DMS 273 (cell line): Measurements from ENCODE around the gene SV2B.

Source experiments
- DNase-seq: peaks from one replicate; lab custom pipeline; 2025; ENCODE audit not compliant: unreplicated experiment; lab: John Stamatoyannopoulos, UW

SV2B gene

DNA sequence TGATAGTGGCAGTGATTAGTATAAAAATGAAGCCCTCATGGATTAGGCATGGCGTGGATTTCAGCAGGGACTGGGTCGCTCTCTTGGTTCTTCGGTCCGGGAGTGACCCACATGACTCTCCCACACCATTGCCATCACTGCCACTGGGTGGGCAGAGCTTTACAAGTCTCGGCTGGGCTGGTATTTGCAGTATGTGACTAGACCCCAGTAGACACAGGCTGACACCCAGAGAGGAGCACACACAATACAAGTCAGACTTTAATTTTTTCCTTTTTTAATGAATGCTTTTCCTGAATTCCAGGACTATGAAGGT is 1.5 kb downstream of the SV2B start:
- DNase-seq = no peak

DNA sequence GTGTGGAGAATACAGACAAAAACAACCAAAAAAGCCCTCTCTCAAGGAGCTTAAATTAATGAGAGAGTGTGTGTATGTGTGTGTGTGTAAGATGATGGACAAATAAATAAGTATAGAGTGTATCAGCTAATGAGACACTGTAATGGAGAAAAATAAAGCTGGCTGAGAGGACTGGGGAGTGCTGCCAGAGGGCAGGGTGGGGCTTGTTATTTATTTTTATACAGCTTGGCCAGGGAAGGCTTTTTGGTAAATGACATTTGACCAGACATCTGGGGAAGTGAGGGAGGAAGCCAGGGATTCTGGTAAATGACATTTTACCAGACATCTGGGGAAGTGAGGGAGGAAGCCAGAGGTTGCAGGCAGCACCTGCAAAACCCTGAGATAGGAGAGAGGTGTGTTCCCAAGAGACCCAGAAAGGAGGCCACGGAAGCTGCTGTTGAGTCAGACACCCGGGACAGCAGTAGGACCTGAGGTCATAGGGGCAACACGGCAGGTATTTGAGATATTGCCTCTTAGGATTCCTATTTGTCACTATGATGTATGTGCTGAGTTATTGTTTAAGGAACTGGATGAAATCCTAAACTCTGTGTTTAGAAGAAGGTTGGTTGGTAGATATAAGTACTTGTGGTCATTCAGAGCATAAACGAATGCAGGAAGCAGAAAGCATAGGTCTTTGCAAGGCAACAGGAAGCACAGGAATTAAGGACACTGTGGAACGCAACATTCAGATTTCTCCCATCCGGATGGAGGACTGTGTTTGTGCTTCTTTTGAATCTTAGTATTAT is 2.7 kb downstream of the SV2B start:
- DNase-seq = no peak

DNA sequence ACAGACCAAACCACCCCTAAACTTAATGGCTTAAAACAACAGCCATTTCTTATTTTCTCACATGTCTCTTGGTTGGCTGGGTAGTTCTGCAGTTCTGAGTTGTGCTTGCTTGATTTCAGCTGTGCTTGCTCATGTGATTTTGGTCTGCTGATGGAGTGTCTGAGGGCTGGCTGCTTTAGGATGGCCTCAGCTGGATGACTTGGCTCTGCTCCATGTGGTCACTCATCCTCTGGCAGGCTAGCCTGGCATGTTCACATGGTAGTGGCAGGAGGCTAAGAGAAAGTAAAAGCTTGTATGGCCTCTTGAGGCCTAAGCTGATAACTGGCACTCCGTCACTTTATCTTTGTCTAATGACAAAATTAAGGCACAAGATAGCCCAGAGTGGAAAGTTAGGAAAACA is 4.1 kb downstream of the SV2B start:
- DNase-seq = no peak

DNA sequence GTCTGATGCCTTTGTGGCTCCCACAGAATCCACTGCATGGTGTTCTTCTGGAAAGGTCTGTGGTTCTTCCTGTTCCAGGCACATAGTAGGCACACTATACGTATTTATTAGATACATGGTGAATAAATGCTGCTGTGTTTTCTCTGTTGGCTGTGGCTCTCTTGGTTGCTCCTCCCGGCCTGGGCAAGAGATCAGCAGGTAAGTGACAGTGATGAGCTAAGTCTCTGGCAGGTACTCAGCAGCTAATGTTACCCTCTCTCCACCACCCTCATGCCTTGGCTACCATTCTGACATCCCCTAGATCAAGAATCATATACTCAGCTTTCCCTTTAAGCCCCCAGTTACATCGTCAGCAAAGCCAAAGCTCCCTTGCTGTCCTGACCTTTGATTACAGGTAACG is 8.4 kb downstream of the SV2B start:
- DNase-seq = no peak

DNA sequence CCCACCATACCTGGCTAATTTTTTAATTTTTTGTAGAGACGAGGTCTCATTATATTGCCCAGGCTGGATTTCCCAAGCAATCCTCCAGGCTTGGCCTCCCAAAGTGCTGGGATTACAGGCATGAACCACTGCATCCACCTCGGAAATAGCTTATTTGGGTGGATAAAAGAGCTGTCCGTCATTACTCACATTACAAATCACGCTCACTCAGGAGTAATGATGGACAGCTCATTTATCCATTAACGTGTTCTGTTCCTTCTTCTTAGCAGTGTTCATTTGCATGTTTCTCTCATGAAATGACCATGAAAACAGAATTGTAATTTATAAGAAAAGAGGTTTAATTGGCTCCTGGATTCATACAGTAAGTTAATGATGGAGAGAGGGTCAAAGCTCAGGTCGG is 9.8 kb downstream of the SV2B start:
- DNase-seq = no peak

DNA sequence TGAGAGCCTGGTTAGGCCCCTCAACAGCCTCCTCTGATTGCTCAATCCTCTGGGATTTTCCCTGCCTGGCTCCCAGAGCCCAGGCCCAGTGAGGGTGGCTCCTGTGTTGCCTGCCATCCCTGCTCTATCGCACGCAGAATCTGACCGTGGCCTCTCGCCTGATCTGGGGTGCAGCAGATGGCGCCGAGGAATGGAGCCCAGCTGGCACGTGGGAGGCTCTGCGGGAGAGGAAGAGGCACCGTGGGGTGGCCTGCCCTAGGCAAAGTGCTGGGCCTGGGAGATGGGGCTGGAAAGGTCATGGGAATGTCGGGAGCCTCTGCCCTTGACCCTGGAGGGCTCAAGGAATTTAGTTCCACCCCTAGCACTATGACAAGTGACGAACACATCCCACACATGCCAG is 10.3 kb downstream of the SV2B start:
- DNase-seq = peak; percentile 78

DNA sequence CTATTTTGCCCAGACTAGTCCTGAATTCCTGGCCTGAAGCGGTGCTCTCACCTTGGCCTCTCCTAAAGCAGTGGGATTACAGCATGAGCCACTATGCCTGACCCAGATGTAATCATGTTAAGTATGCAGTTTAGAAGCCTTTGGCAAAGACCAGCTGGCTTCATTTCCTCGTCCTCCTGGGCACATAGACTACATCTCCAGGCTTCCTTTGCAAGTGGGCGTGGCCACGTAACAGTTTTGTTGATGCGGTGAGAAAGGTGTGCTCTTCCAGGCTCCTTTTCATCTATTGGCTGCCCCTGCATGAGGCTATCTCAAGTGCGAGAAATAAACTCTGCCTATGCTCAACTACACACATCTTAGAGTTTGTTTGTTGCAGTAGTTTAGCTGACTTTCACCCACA is 13.0 kb downstream of the SV2B start:
- DNase-seq = peak; percentile 40

DNA sequence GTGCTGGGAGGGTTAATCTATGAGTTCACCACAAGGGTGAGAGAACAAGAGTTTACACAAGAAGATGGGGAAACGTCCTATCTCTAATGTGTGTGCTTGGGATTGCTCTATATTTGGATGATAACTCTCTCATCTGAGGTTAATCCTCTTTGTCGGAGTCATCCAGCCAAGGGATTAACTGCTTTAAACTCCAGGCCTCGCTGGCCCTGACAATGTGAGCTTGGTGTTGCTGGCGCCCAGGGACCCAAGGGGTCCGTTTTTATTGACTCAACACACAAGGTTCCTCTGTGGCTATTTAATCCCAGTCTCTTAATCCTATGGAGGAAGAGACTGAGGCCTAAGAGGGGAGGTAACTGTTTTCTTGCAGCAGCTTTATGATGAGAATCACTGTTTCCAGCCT is 14.2 kb downstream of the SV2B start:
- DNase-seq = no peak

DNA sequence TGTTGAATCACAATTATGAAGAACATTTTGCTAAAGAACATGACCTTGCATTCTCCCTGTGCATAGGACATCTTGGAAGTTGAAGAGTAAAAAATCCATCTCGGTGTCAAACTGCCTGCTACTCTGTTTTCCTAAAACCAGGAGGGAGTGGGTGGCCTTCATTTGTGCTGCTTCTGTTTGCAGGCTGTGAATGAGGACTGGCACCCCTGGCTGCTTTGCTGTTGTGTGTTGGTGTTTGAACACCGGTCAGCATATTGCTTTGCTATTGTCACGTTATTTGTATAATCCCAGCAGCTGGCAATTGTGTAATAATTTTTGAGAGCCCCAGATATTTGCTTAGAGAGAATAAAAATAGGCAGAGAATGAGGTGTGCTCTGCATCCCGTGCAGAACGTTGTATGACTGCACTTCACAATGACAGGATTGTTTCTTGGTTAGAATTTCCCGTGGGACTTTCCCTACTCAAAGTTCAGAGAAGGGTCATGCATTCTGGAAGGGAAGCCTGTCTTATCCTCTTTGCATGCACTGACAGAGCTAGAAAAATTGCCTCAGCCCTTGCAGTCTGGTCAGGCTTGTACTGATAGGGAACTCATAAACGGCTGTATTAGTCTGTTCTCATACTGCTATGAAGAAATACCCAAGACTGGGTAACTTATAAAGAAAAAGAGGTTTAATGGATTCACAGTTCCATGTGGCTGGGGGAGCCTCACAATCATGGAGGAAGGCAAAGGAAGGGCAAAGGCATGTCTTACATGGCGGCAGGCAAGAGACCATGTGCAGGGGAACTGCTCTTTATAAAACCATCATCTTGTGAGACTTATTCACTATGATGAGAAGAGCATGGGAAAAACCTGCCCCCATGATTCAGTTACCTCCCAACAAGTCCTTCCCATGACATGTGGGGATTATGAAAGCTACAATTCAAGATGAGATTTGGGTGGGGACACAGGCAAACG is 16.3 kb downstream of the SV2B start:
- DNase-seq = peak; percentile 12

DNA sequence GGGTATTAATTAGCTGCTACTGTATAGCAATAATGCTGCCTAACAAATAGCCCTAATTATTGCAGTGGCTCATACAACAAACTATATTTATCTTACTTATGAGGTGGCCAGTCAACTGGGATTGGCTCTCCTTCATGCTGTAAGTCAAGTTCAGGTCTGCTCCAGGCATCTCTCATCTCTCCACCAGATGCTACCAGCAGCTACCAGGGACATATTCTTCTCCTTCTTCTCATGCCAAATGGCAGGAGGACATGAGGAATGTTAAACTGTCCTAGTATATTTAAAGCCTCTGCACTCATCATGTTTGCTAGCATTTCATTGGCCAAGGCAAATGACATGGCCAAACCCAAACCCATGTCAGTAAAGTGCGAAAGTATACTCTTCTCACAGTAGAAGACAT is 17.3 kb downstream of the SV2B start:
- DNase-seq = no peak

DNA sequence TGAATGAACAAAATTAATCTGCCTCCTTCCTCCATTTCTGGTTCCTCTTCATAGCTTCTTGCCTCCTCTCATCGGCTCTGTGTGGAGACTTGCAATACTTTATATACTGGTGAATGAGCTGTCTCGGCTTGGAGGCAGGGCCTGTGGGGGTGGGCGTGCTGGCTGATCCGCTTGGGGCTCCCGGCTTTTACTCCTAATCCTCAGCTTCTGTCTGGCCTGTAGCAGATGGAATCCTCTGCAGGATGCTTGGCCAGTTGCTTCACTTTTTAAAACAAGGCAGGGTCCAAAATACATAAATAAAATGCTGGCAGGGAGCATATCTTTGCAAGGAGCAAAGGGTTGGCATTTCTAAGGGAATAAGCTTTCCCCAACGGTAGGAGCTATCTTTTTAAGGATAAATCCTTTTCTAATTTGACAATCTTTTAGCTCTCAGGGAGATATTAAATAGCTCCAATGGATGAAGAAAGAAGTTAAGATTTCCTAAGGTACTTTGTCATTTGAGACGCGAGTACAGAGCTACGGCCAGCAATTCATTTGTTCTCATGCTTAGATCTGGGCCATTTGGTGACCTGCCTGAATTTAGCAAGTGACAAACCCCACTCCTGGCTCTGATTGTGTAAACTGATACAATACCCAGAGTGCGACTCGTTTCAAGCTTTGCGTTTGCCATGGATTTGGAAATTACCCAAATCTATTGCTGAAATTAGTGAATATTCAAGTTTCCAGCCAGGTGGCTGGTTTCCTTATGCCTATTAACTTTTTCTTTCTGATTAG is 18.9 kb downstream of the SV2B start:
- DNase-seq = peak; percentile 60

DNA sequence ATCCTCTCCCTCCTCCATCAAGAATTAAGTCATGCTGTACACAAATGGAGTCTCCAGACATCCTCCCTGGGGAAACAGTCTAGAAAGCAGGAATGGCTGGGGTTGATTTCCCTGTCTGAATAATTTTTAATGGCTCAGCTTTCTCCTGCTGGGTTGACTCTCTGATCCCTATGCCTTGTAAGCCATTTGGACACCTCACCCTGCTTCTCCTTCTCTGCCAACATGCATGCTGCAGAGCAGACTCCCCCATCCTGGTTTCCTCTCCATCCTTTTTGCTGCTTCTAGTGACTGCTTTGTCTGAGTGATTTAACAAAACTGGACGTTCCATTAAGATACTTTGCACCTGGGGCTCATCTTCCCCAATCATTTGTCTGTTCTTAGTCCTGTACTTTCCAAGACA is 22.2 kb downstream of the SV2B start:
- DNase-seq = no peak

DNA sequence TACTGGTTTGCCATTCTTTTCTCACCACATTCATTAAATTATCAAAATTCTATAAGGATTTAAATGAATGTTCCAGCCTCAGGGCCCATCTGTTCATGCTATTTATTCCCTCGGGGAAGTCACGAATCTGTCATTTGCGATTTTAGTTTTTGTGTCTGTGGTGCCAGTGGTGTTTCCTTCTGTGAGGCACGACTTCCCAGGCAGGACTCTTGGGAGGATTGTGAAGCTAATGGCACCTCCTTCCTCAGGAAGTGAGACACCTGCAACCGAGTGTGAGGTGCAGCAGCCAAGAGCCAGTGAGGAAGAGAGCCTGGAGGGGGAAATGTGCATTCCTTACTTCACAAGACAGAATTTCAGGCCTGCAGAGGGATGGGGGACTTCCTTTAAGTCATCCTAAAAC is 24.1 kb downstream of the SV2B start:
- DNase-seq = no peak

DNA sequence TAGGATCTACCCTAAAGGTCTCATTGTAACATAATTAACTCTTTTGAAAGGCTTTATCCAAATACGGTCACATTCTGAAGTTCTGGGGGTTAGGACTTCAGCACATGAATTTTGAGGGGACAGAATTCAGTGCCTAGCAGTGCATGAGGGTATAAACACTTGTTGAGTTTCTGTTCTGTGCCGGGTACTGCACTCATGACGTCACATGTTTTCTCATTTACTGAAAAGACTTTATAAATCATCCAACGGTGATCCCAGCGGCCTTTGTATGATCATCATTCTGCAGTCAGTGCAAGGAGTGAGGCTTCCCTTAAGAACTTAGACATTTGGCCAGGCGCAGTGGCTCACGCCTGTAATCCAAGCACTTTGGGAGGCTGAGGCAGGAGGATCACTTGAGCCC is 25.1 kb downstream of the SV2B start:
- no peak for DNase-seq

DNA sequence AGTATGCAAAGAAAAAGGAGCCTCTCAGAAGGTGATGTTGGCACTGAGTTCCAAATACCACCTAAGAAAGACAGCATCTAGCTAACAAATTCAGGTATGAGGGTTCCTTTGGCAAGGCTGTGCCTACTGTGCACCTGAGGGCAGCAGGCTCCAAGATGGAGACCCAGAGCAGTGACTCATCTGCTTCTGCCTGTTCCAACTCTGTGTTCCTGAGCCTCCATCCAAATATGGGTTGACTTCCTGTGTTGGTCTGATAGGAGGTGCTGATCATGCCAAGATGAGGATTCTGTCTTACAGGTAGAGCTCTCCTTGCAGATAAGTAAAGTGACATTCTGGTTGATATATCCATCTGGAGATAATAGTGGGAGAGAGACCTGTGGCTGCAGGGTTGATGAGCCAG is 26.0 kb downstream of the SV2B start:
- DNase-seq = peak; percentile 13

DNA sequence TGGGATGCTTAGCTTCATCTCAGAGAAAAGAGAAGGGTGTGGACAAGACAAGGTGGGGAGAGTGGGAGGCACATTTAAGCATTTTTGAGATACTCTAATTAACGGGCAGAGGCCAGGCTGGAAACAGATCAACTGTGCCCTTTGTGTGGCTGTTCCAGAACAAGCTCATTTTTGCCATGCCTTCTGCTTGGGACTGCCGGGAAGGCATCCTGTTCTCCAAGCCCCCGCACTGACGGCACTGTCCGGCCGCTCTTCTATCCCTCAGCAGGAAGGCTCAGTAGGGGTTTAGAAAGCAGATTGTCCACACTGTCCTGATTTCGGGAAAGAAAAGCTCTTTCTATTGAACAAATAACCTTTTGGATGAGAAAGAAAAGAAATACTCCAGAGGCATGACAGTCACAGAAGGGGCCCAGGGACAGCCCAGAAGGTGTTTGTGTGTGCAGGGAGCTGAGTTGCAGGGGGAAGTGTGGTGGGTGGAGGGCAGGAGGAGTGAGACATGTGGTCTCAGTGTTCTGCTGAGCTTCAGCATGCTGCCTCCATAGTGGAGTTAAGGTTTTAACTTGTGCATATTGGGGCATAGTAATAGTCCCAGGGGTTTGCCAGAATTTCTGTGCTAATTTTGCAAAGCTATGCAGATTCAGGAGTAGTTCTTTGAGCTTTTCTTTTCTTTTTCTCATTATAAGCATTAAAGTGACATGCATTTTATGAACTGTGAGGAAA is 27.3 kb downstream of the SV2B start:
- DNase-seq = no peak

DNA sequence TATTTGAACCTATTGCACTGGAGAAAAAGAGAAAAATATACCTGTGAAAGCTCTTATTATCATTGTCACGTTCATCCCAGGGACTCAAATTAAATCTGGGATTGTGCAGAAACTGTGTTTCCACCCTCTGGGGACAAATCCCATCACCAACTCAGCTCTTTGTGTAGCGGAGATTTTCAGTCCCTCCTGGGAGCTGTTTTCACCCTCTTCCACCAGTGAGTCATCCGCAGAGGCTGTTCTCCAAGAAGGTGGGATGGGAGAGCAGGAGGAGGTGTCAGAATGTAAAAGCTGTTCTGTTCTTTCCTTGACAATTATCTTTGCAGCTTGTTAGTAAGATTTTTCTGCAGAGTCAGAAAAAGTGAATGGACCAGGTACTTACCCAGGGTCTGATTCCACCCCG is 28.0 kb downstream of the SV2B start:
- DNase-seq = no peak

DNA sequence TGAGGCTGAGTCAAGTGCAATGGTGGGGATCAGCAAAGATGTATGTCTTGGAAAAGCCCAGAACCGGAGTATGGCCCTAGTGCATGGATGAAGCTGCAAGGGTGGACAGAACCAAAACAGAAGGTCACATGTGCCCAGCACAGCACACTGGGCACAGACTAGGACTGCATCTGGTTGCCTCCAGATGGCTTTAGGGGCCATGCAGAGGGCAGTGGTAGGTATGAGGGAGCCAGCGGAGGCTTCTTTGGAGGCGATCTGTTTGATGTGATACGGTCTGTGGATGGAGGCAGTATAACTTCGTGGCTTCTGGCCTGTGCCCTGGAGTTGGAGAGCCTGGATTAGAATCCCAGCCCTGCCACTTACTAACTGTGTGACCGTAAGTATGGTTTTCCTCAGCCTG is 29.4 kb downstream of the SV2B start:
- no peak for DNase-seq

DNA sequence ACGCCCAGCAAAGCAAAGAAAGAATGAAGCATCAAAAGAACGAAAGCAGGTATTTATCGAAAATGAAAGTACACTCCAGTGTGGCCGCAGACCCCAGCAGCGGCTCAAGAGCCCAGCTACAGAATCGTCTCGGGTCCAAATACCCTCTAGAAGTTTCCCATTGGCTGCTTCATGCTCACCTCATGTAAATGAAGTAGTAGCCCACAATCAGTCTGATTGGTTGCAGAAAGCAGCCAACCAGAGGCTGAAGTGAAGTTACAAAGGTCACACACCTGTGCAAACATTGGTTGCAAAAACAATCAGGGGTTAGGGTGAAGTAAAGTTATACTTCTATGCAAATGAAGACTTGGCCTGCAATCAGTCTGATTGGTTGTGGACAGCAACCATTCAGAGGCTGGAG is 32.0 kb downstream of the SV2B start:
- DNase-seq = no peak

DNA sequence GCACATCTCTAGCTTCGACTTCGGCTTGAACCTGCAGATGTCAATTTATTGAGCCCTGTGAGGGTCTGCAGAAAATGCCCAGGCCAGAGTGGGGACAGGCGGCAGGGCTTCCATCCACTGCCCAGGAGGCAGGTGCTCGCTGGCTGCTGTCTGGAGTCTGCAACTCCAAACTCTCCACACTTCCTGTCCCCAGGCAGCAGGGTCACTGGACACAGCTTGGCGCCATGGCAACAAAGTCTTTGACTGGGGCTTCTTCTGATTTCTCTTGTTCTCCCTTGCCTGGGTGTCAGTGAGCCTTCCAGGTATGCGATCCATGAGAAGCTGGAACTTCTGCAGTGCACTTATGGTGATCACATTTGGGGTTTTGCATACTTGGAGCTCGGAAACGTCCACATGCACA is 33.5 kb downstream of the SV2B start:
- DNase-seq = no peak
